ENCODE measurements around the gene CCNH. TPM values are rescaled to one million over a fixed set of nuclear protein-coding genes. Genes with fewer than 3 reads are reported as not detected.

Gene CCNH
- total RNA-seq, 1 donor from 2014 or later: 51.7 TPM

- no peaks in the 10 kb centered on the region for H3K27me3 ChIP-seq (ENCODE audit: control insufficient read depth in 3 of 3, insufficient read depth in 3 of 3, low read length in 3 of 3)
- H3K9me3 ChIP-seq (ENCODE audit: control insufficient read depth in 3 of 3, low read length in 3 of 3): no peaks in the 10 kb centered on the region
- no peak overlapping the region for H3K9ac ChIP-seq (ENCODE audit: low read depth in 1 of 3, low read length in 3 of 3)
- H3K4me1 ChIP-seq (ENCODE audit: control insufficient read depth in 3 of 3, insufficient read depth in 3 of 3, low read length in 3 of 3): peaks cover 0 to under 1% (median 0%) of the 10 kb centered on the region in 3 donors
- no peak overlapping the region for H3K4me3 ChIP-seq (ENCODE audit: low read length in 3 of 3)
- H3K27ac ChIP-seq (ENCODE audit: low read depth, low read length): no peak overlapping the region
- peaks cover 17 to 73% (median 50%) of the 10 kb centered on the region in 3 donors for H3K36me3 ChIP-seq (ENCODE audit: control insufficient read depth in 3 of 3, insufficient read depth in 3 of 3, low read length in 3 of 3)
Observed at GRCh38 chr5:87393331-87393730, 19.4 kb downstream of the CCNH start.

DNA sequence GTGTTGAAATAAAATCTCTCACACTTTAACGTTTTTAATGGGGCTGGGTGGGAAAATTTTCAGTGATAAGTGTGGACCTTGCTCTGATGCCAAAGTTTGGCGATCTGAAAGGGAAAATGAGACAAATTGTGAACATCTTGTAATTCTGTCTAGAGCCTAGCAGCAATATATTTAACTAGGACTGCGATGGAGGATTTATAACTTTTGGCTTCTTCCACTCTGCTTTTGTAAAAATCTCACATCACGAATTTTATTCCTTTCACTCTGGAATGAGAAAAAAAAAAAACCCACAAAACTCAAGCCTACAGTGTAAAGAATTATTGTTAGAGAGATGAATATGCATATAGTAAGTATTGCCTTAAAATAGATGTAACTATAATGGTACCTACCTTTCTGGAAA, 19.9 kb downstream of the CCNH start:
- H3K27me3 ChIP-seq (ENCODE audit: control insufficient read depth in 3 of 3, insufficient read depth in 3 of 3, low read length in 3 of 3): no peaks in the 10 kb centered on the region
- H3K36me3 ChIP-seq (ENCODE audit: control insufficient read depth in 3 of 3, insufficient read depth in 3 of 3, low read length in 3 of 3): peaks cover 17 to 71% (median 45%) of the 10 kb centered on the region in 3 donors
- H3K4me1 ChIP-seq (ENCODE audit: control insufficient read depth in 3 of 3, insufficient read depth in 3 of 3, low read length in 3 of 3): peaks cover 0 to 4% (median 0%) of the 10 kb centered on the region in 3 donors
- no peak overlapping the region for H3K4me3 ChIP-seq (ENCODE audit: low read length in 3 of 3)
- H3K27ac ChIP-seq (ENCODE audit: low read depth, low read length): no peak overlapping the region
- H3K9me3 ChIP-seq (ENCODE audit: control insufficient read depth in 3 of 3, low read length in 3 of 3): no peaks in the 10 kb centered on the region
- H3K9ac ChIP-seq (ENCODE audit: low read depth in 1 of 3, low read length in 3 of 3): no peak overlapping the region

- Histone ChIP-seq H3K9me3 (ENCODE audit: control insufficient read depth in 3 of 3, low read length in 3 of 3) (no peaks in the 10 kb centered on the region), H3K9ac (ENCODE audit: low read depth in 1 of 3, low read length in 3 of 3) (no peak overlapping the region), H3K27ac (ENCODE audit: low read depth, low read length) (no peak overlapping the region), H3K27me3 (ENCODE audit: control insufficient read depth in 3 of 3, insufficient read depth in 3 of 3, low read length in 3 of 3) (no peaks in the 10 kb centered on the region), H3K4me3 (ENCODE audit: low read length in 3 of 3) (no peak overlapping the region), H3K36me3 (ENCODE audit: control insufficient read depth in 3 of 3, insufficient read depth in 3 of 3, low read length in 3 of 3) (peaks cover 17 to 70% (median 42%) of the 10 kb centered on the region in 3 donors), H3K4me1 (ENCODE audit: control insufficient read depth in 3 of 3, insufficient read depth in 3 of 3, low read length in 3 of 3) (peaks cover 0 to 4% (median 0%) of the 10 kb centered on the region in 3 donors)
Observed at GRCh38 chr5:87392170-87392569, 20.6 kb downstream of the CCNH start.

GRCh38 chr5:87390576-87391199, 22.0 kb downstream of the CCNH start:
- no peaks in the 10 kb centered on the region for H3K27me3 ChIP-seq (ENCODE audit: control insufficient read depth in 3 of 3, insufficient read depth in 3 of 3, low read length in 3 of 3)
- H3K4me1 ChIP-seq (ENCODE audit: control insufficient read depth in 3 of 3, insufficient read depth in 3 of 3, low read length in 3 of 3): peaks cover 0 to 4% (median 0%) of the 10 kb centered on the region in 3 donors
- peaks cover 17 to 64% (median 39%) of the 10 kb centered on the region in 3 donors for H3K36me3 ChIP-seq (ENCODE audit: control insufficient read depth in 3 of 3, insufficient read depth in 3 of 3, low read length in 3 of 3)
- no peak overlapping the region for H3K27ac ChIP-seq (ENCODE audit: low read depth, low read length)
- H3K4me3 ChIP-seq (ENCODE audit: low read length in 3 of 3): no peak overlapping the region
- no peaks in the 10 kb centered on the region for H3K9me3 ChIP-seq (ENCODE audit: control insufficient read depth in 3 of 3, low read length in 3 of 3)
- H3K9ac ChIP-seq (ENCODE audit: low read depth in 1 of 3, low read length in 3 of 3): no peak overlapping the region

DNA sequence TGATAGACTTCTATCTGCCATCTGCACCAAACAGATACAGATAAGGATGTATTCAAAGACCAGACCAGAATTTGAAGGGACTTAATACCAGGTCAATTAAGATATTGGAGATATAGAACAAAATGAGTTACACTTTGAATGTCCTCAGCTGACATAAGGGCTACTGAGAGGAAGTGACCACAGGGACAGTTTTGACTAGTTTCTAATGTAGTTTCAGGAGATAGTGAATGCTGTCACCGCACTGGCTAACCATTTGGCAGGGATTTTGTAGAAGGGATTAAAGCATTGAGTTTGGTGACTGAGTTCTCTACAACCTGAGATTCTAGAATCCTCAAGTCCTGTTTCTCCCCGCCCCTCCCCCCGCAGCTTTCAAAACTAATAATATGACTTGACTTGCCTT, 22.7 kb downstream of the CCNH start:
- Histone ChIP-seq H3K36me3 (ENCODE audit: control insufficient read depth in 3 of 3, insufficient read depth in 3 of 3, low read length in 3 of 3) (peaks cover 13 to 61% (median 40%) of the 10 kb centered on the region in 3 donors), H3K27me3 (ENCODE audit: control insufficient read depth in 3 of 3, insufficient read depth in 3 of 3, low read length in 3 of 3) (no peaks in the 10 kb centered on the region), H3K27ac (ENCODE audit: low read depth, low read length) (no peak overlapping the region), H3K4me3 (ENCODE audit: low read length in 3 of 3) (no peak overlapping the region), H3K9me3 (ENCODE audit: control insufficient read depth in 3 of 3, low read length in 3 of 3) (no peaks in the 10 kb centered on the region), H3K4me1 (ENCODE audit: control insufficient read depth in 3 of 3, insufficient read depth in 3 of 3, low read length in 3 of 3) (peaks cover 0 to 4% (median 0%) of the 10 kb centered on the region in 3 donors), H3K9ac (ENCODE audit: low read depth in 1 of 3, low read length in 3 of 3) (no peak overlapping the region)

DNA sequence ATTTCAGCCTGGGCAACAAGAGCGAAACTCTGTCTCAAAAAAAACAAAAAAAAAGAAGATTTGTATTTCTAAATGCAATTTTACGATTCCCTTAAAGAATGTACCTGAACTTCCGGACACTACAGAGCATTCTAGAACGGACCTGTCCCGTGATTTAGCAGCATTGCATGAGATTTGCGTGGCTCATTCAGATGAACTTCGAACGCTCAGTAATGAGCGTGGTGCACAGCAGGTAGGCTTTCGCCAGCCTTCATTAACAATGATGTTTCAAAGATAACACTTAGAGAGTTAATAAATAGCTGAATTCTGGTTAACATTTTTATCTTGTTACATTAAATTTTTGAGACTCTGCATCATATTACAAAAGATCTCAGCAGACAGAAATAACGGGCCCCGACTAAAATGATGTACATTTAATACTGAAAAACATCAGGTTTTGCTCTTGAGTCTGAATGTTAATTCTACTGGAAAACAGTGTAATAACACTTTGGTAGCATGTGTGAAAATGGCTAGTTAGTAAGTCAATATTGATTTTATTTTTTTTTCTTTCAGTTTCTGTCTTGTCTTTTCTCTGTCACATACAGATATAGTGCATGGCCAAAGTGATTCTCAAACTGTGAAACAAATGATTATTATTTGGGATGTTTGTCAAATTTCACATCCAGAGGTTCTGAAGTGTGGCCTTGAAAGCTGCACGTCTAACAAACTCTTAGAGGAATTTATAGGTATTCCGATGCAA, 23.3 kb downstream of the CCNH start:
- no peaks in the 10 kb centered on the region for H3K27me3 ChIP-seq (ENCODE audit: control insufficient read depth in 3 of 3, insufficient read depth in 3 of 3, low read length in 3 of 3)
- H3K9ac ChIP-seq (ENCODE audit: low read depth in 1 of 3, low read length in 3 of 3): no peak overlapping the region
- no peaks in the 10 kb centered on the region for H3K9me3 ChIP-seq (ENCODE audit: control insufficient read depth in 3 of 3, low read length in 3 of 3)
- H3K4me1 ChIP-seq (ENCODE audit: control insufficient read depth in 3 of 3, insufficient read depth in 3 of 3, low read length in 3 of 3): peaks cover 0 to 4% (median 0%) of the 10 kb centered on the region in 3 donors
- peaks cover 12 to 56% (median 39%) of the 10 kb centered on the region in 3 donors for H3K36me3 ChIP-seq (ENCODE audit: control insufficient read depth in 3 of 3, insufficient read depth in 3 of 3, low read length in 3 of 3)
- H3K4me3 ChIP-seq (ENCODE audit: low read length in 3 of 3): no peak overlapping the region
- H3K27ac ChIP-seq (ENCODE audit: low read depth, low read length): no peak overlapping the region

GRCh38 chr5:87388129-87388528, 24.6 kb downstream of the CCNH start:
- peaks cover 0 to 4% (median 0%) of the 10 kb centered on the region in 3 donors for H3K4me1 ChIP-seq (ENCODE audit: control insufficient read depth in 3 of 3, insufficient read depth in 3 of 3, low read length in 3 of 3)
- no peak overlapping the region for H3K9ac ChIP-seq (ENCODE audit: low read depth in 1 of 3, low read length in 3 of 3)
- H3K9me3 ChIP-seq (ENCODE audit: control insufficient read depth in 3 of 3, low read length in 3 of 3): no peaks in the 10 kb centered on the region
- no peak overlapping the region for H3K27ac ChIP-seq (ENCODE audit: low read depth, low read length)
- H3K36me3 ChIP-seq (ENCODE audit: control insufficient read depth in 3 of 3, insufficient read depth in 3 of 3, low read length in 3 of 3): peaks cover 7 to 48% (median 38%) of the 10 kb centered on the region in 3 donors
- H3K4me3 ChIP-seq (ENCODE audit: low read length in 3 of 3): no peak overlapping the region
- H3K27me3 ChIP-seq (ENCODE audit: control insufficient read depth in 3 of 3, insufficient read depth in 3 of 3, low read length in 3 of 3): no peaks in the 10 kb centered on the region

DNA sequence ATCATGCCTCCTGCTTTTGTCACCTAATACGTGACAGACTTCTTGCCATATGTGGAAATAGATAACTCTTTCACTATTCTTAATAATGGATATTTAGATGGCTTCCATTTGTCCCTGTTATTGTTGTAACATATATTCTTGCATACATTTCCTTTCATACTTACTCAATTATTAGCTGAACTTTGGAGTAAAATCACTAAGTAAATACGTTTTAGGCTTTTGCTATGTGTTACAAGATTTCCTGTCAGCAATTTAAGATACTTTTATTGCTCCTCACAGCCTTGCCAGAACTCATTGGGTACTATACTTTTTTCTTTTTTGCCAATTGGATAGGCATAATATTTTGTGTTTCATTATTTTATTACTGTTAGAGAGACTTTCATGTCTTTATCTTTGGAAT, 26.9 kb downstream of the CCNH start:
- H3K4me3 ChIP-seq (ENCODE audit: low read length in 3 of 3): no peak overlapping the region
- no peaks in the 10 kb centered on the region for H3K9me3 ChIP-seq (ENCODE audit: control insufficient read depth in 3 of 3, low read length in 3 of 3)
- H3K36me3 ChIP-seq (ENCODE audit: control insufficient read depth in 3 of 3, insufficient read depth in 3 of 3, low read length in 3 of 3): peaks cover 0 to 31% (median 26%) of the 10 kb centered on the region in 3 donors
- no peak overlapping the region for H3K27ac ChIP-seq (ENCODE audit: low read depth, low read length)
- no peaks in the 10 kb centered on the region for H3K27me3 ChIP-seq (ENCODE audit: control insufficient read depth in 3 of 3, insufficient read depth in 3 of 3, low read length in 3 of 3)
- H3K4me1 ChIP-seq (ENCODE audit: control insufficient read depth in 3 of 3, insufficient read depth in 3 of 3, low read length in 3 of 3): peaks cover 0 to 4% (median 0%) of the 10 kb centered on the region in 3 donors
- no peak overlapping the region for H3K9ac ChIP-seq (ENCODE audit: low read depth in 1 of 3, low read length in 3 of 3)

GRCh38 chr5:87383216-87383615, 29.5 kb downstream of the CCNH start:
- Histone ChIP-seq H3K9me3 (ENCODE audit: control insufficient read depth in 3 of 3, low read length in 3 of 3) (no peaks in the 10 kb centered on the region), H3K4me1 (ENCODE audit: control insufficient read depth in 3 of 3, insufficient read depth in 3 of 3, low read length in 3 of 3) (peaks cover 0 to 2% (median 0%) of the 10 kb centered on the region in 3 donors), H3K27me3 (ENCODE audit: control insufficient read depth in 3 of 3, insufficient read depth in 3 of 3, low read length in 3 of 3) (no peaks in the 10 kb centered on the region), H3K27ac (ENCODE audit: low read depth, low read length) (no peak overlapping the region), H3K4me3 (ENCODE audit: low read length in 3 of 3) (no peak overlapping the region), H3K9ac (ENCODE audit: low read depth in 1 of 3, low read length in 3 of 3) (no peak overlapping the region), H3K36me3 (ENCODE audit: control insufficient read depth in 3 of 3, insufficient read depth in 3 of 3, low read length in 3 of 3) (peaks cover 0 to 24% (median 13%) of the 10 kb centered on the region in 3 donors)

GRCh38 chr5:87382224-87382623, 30.5 kb downstream of the CCNH start:
- Histone ChIP-seq H3K36me3 (ENCODE audit: control insufficient read depth in 3 of 3, insufficient read depth in 3 of 3, low read length in 3 of 3) (peaks cover 2 to 26% (median 17%) of the 10 kb centered on the region in 3 donors), H3K4me3 (ENCODE audit: low read length in 3 of 3) (no peak overlapping the region), H3K27me3 (ENCODE audit: control insufficient read depth in 3 of 3, insufficient read depth in 3 of 3, low read length in 3 of 3) (no peaks in the 10 kb centered on the region), H3K9ac (ENCODE audit: low read depth in 1 of 3, low read length in 3 of 3) (no peak overlapping the region), H3K4me1 (ENCODE audit: control insufficient read depth in 3 of 3, insufficient read depth in 3 of 3, low read length in 3 of 3) (no peaks in the 10 kb centered on the region), H3K9me3 (ENCODE audit: control insufficient read depth in 3 of 3, low read length in 3 of 3) (no peaks in the 10 kb centered on the region), H3K27ac (ENCODE audit: low read depth, low read length) (no peak overlapping the region)

All from skeletal muscle tissue (tissue), 4 donors.